Stimulated activated naive CD8-positive, alpha-beta T cell treated with anti-CD3 and anti-CD28 coated beads, Interleukin-15, amount 100 ng/mL, for 72 hours (primary cell): ENCODE data around the gene MED12L.

Experiments used
- ATAC-seq: fragments of 150-1000 bp; cut with Tn5 transposase; 2 replicates; pipeline ENCODE4 v1.10.0; 2021; ENCODE audit warnings: mild to moderate bottlenecking, moderate library complexity
- DNase-seq, 2 donors: peaks; one replicate each; pipeline ENCODE4 v3.0.0; 2021 to 2022
- H3K27ac Mint-ChIP-seq, 2 donors: one replicate each; pipeline ENCODE4 v1.8.0; 2022; ENCODE audit warnings: mild to moderate bottlenecking in 2 of 2, mixed read lengths in 2 of 2, moderate library complexity in 2 of 2
- H3K27me3 Mint-ChIP-seq: one replicate; pipeline ENCODE4 v1.8.0; 2022; ENCODE audit warnings: mixed read lengths
- H3K4me1 Mint-ChIP-seq: one replicate; pipeline ENCODE4 v1.8.0; 2022; ENCODE audit warnings: mild to moderate bottlenecking, mixed read lengths
- H3K4me3 Mint-ChIP-seq, 2 donors: one replicate each; pipeline ENCODE4 v1.8.0; 2022; ENCODE audit warnings: mild to moderate bottlenecking in 2 of 2, mixed read lengths in 2 of 2, moderate library complexity in 1 of 2
- H3K9me3 Mint-ChIP-seq, 2 donors: one replicate each; pipeline ENCODE4 v1.8.0; 2022; ENCODE audit warnings: mixed read lengths in 2 of 2

Gene MED12L

GRCh38 chr3:151199554-151200438 is 114.3 kb downstream of the MED12L start:
- no peak for ATAC-seq
- Mint-ChIP-seq H3K4me1 (peaks cover 38% of the 10 kb centered on the region), H3K27me3 (no peaks in the 10 kb centered on the region), H3K9me3 (no peaks in the 10 kb centered on the region), H3K27ac (peak overlapping the region; percentile 91 to 97), H3K4me3 (peak overlapping the region; percentile 72 to 88)
- DNase-seq, result no peak

GRCh38 chr3:151200586-151200985 is 115.1 kb downstream of the MED12L start:
- H3K4me1 Mint-ChIP-seq, result peaks cover 44% of the 10 kb centered on the region
- H3K4me3 Mint-ChIP-seq, result peak overlapping the region; percentile 79 to 88
- no peaks in the 10 kb centered on the region for H3K9me3 Mint-ChIP-seq
- no peak for ATAC-seq
- no peak for DNase-seq
- H3K27me3 Mint-ChIP-seq, result no peaks in the 10 kb centered on the region
- H3K27ac Mint-ChIP-seq, result peak overlapping the region; percentile 89 to 97

GRCh38 chr3:151201051-151201730 is 115.7 kb downstream of the MED12L start:
- peak overlapping the region; percentile 76 to 88 for H3K4me3 Mint-ChIP-seq
- no peaks in the 10 kb centered on the region for H3K27me3 Mint-ChIP-seq
- no peaks in the 10 kb centered on the region for H3K9me3 Mint-ChIP-seq
- H3K27ac Mint-ChIP-seq, result peak overlapping the region; percentile 64 to 97
- DNase-seq (no peak), ATAC-seq (no peak)
- H3K4me1 Mint-ChIP-seq, result peaks cover 50% of the 10 kb centered on the region

- H3K4me3 Mint-ChIP-seq, result peak within 1 kb of the TSS; percentile 76 to 88
- DNase-seq, result peak; percentile 66 to 78
- no peaks in the 10 kb centered on the region for H3K9me3 Mint-ChIP-seq
- H3K27ac Mint-ChIP-seq, result peak within 1 kb of the TSS; percentile 79 to 99
- ATAC-seq, result peak; percentile 81
- H3K27me3 Mint-ChIP-seq, result no peaks in the 10 kb centered on the region
- H3K4me1 Mint-ChIP-seq, result peaks cover 63% of the 10 kb centered on the region
Measured at GRCh38 chr3:151203051-151203420, 117.6 kb downstream of the MED12L start, which contains the start of gene GPR171. GPR171 (minus strand) TSS chr3:151203216; CDS start chr3:151199386, 3,830 bp downstream.

GRCh38 chr3:151204530-151205402 is 119.3 kb downstream of the MED12L start:
- peak; percentile 48 for ATAC-seq
- no peak for DNase-seq
- H3K4me1 Mint-ChIP-seq, result peaks cover 64% of the 10 kb centered on the region
- H3K27ac Mint-ChIP-seq, result peak overlapping the region; percentile 85 to 99
- H3K9me3 Mint-ChIP-seq, result no peaks in the 10 kb centered on the region
- peak overlapping the region; percentile 46 to 83 for H3K4me3 Mint-ChIP-seq
- no peaks in the 10 kb centered on the region for H3K27me3 Mint-ChIP-seq

GRCh38 chr3:151205482-151205881 is 120.0 kb downstream of the MED12L start:
- Mint-ChIP-seq H3K27me3 (no peaks in the 10 kb centered on the region), H3K9me3 (no peaks in the 10 kb centered on the region), H3K4me1 (peaks cover 69% of the 10 kb centered on the region), H3K27ac (peak overlapping the region; percentile 85 to 99), H3K4me3 (peak overlapping the region; percentile 46 to 83)
- no peak for DNase-seq
- ATAC-seq, result no peak

- no peak for ATAC-seq
- Mint-ChIP-seq H3K9me3 (no peaks in the 10 kb centered on the region), H3K4me1 (peaks cover 75% of the 10 kb centered on the region), H3K4me3 (peak overlapping the region; percentile 46 to 83), H3K27ac (peak overlapping the region; percentile 85 to 99), H3K27me3 (no peaks in the 10 kb centered on the region)
- no peak for DNase-seq
Measured at GRCh38 chr3:151206201-151206600, 120.7 kb downstream of the MED12L start.

- Mint-ChIP-seq H3K9me3 (no peaks in the 10 kb centered on the region), H3K4me3 (peak overlapping the region; percentile 32 to 64), H3K4me1 (peaks cover 80% of the 10 kb centered on the region), H3K27me3 (no peaks in the 10 kb centered on the region), H3K27ac (peak overlapping the region; percentile 55 to 92)
- DNase-seq (no peak), ATAC-seq (peak; percentile 64)
Measured at GRCh38 chr3:151209654-151210053, 124.2 kb downstream of the MED12L start.

- Mint-ChIP-seq H3K4me3 (peak overlapping the region; percentile 70 to 78), H3K4me1 (peaks cover 71% of the 10 kb centered on the region)
- peak; percentile 63 for ATAC-seq
Measured at GRCh38 chr3:151210676-151211381, 125.4 kb downstream of the MED12L start.

GRCh38 chr3:151213151-151213550 is 127.7 kb downstream of the MED12L start:
- DNase-seq (no peak), ATAC-seq (no peak)
- H3K27ac Mint-ChIP-seq, result no peak overlapping the region
- H3K4me1 Mint-ChIP-seq, result peaks cover 59% of the 10 kb centered on the region
- no peaks in the 10 kb centered on the region for H3K27me3 Mint-ChIP-seq
- no peak overlapping the region for H3K4me3 Mint-ChIP-seq
- H3K9me3 Mint-ChIP-seq, result no peaks in the 10 kb centered on the region

More at GRCh38 chr3:151210676-151211381, 125.4 kb downstream of the MED12L start:
- H3K27ac Mint-ChIP-seq, result peak overlapping the region; percentile 59 to 77
- no peaks in the 10 kb centered on the region for H3K9me3 Mint-ChIP-seq
- DNase-seq, result no peak
- no peaks in the 10 kb centered on the region for H3K27me3 Mint-ChIP-seq

GRCh38 chr3:151213881-151214280 is 128.4 kb downstream of the MED12L start:
- ATAC-seq (no peak), DNase-seq (no peak)
- Mint-ChIP-seq H3K4me3 (no peak overlapping the region), H3K27me3 (no peaks in the 10 kb centered on the region), H3K9me3 (no peaks in the 10 kb centered on the region), H3K4me1 (peaks cover 53% of the 10 kb centered on the region), H3K27ac (no peak overlapping the region)

- DNase-seq, result no peak
- H3K27ac Mint-ChIP-seq, result no peak overlapping the region
- H3K4me3 Mint-ChIP-seq, result no peak overlapping the region
- H3K9me3 Mint-ChIP-seq, result no peaks in the 10 kb centered on the region
- H3K4me1 Mint-ChIP-seq, result peaks cover 53% of the 10 kb centered on the region
- ATAC-seq, result no peak
- no peaks in the 10 kb centered on the region for H3K27me3 Mint-ChIP-seq
Measured at GRCh38 chr3:151214459-151214858, 129.0 kb downstream of the MED12L start.

- Mint-ChIP-seq H3K27ac (no peak overlapping the region), H3K4me1 (peaks cover 31% of the 10 kb centered on the region), H3K27me3 (no peaks in the 10 kb centered on the region), H3K9me3 (peaks cover 11 to 16% of the 10 kb centered on the region in 2 donors), H3K4me3 (no peak overlapping the region)
- ATAC-seq (no peak), DNase-seq (no peak)
Measured at GRCh38 chr3:151216641-151217607, 131.5 kb downstream of the MED12L start.

GRCh38 chr3:151218136-151218535 is 132.7 kb downstream of the MED12L start:
- Mint-ChIP-seq H3K27me3 (no peaks in the 10 kb centered on the region), H3K27ac (no peak overlapping the region), H3K4me1 (peaks cover 31% of the 10 kb centered on the region), H3K9me3 (peaks cover 22 to 25% of the 10 kb centered on the region in 2 donors), H3K4me3 (no peak overlapping the region)
- no peak for ATAC-seq
- no peak for DNase-seq
